WERI-Rb-1 (cell line): ENCODE measurements around the gene MYO5A.

ENCODE experiments used
- DNase-seq: peaks from one replicate; pipeline ENCODE4 v3.0.0-alpha.2; 2020
- H3K27ac ChIP-seq: fragments of 250-450 bp; sonication (Bioruptor Pico); 2 replicates; pipeline ENCODE4 v1.5.1; 2020; ENCODE audit warnings: mild to moderate bottlenecking, moderate library complexity
- H3K27me3 ChIP-seq: fragments of 250-450 bp; sonication (Bioruptor Pico); 2 replicates; pipeline ENCODE4 v1.5.1; 2021; ENCODE audit warnings: mild to moderate bottlenecking, low read depth, moderate library complexity; ENCODE audit not compliant: insufficient read depth, severe bottlenecking
- H3K36me3 ChIP-seq: fragments of 250-450 bp; sonication (Bioruptor Pico); 2 replicates; pipeline ENCODE4 v1.5.1; 2020; ENCODE audit warnings: mild to moderate bottlenecking, moderate library complexity
- H3K4me3 ChIP-seq: 2 replicates; pipeline ENCODE4 v1.5.1; 2011; ENCODE audit warnings: low read depth, mild to moderate bottlenecking, control low read depth, low read length
- H3K9me3 ChIP-seq: fragments of 250-450 bp; sonication (Bioruptor Pico); 2 replicates; pipeline ENCODE4 v1.5.1; 2021; ENCODE audit warnings: mild to moderate bottlenecking, moderate library complexity; ENCODE audit not compliant: severe bottlenecking
- CTCF ChIP-seq: IDR thresholded peaks from 2 replicates; pipeline ENCODE4 v1.5.1; 2011; ENCODE audit warnings: low read depth, mild to moderate bottlenecking, control low read depth, inconsistent platforms, low read length

Gene MYO5A

GRCh38 chr15:52546031-52546751, 17.5 kb upstream of the MYO5A start:
- Histone ChIP-seq H3K27me3 (no peaks in the 10 kb centered on the region), H3K27ac (no peak overlapping the region), H3K4me3 (no peak overlapping the region), H3K36me3 (peaks cover 23% of the 10 kb centered on the region), H3K9me3 (no peaks in the 10 kb centered on the region)
- DNase-seq, result no peak
- TF ChIP-seq CTCF, result no peak

GRCh38 chr15:52540374-52541012, 11.8 kb upstream of the MYO5A start:
- Histone ChIP-seq H3K9me3 (peaks cover 8% of the 10 kb centered on the region), H3K36me3 (no peaks in the 10 kb centered on the region), H3K27me3 (no peaks in the 10 kb centered on the region), H3K4me3 (no peak overlapping the region), H3K27ac (no peak overlapping the region)
- no peak for TF ChIP-seq CTCF
- no peak for DNase-seq

GRCh38 chr15:52537459-52537858, 8.8 kb upstream of the MYO5A start:
- Histone ChIP-seq H3K4me3 (no peak overlapping the region), H3K27ac (no peak overlapping the region), H3K27me3 (no peaks in the 10 kb centered on the region), H3K9me3 (peaks cover 8% of the 10 kb centered on the region), H3K36me3 (no peaks in the 10 kb centered on the region)
- no peak for TF ChIP-seq CTCF
- DNase-seq, result no peak

- Histone ChIP-seq H3K27ac (no peak overlapping the region), H3K9me3 (no peaks in the 10 kb centered on the region), H3K27me3 (peaks cover 18% of the 10 kb centered on the region), H3K4me3 (no peak overlapping the region), H3K36me3 (no peaks in the 10 kb centered on the region)
- no peak for TF ChIP-seq CTCF
- DNase-seq, result no peak
These were observed 3.7 kb upstream of the MYO5A start for GRCh38 chr15:52532427-52532826.

GRCh38 chr15:52529940-52530339, 1.3 kb upstream of the MYO5A start:
- Histone ChIP-seq H3K4me3 (no peak overlapping the region), H3K36me3 (no peaks in the 10 kb centered on the region), H3K27ac (no peak overlapping the region), H3K27me3 (peaks cover 18% of the 10 kb centered on the region), H3K9me3 (no peaks in the 10 kb centered on the region)
- no peak for DNase-seq
- no peak for TF ChIP-seq CTCF
